Testis (tissue), 3 donors: ENCODE results near the gene UBE2K. TPM values are rescaled to one million over a fixed set of nuclear protein-coding genes. Genes with fewer than 3 reads are reported as not detected.

Experiments
- DNase-seq: peaks from one replicate; pipeline ENCODE4 v3.0.0-alpha.2; 2019
- H3K27ac ChIP-seq, 2 donors: fragments of 200-600 bp; sonication (generic); one replicate each; pipeline ENCODE4 v1.5.1; 2019
- H3K27me3 ChIP-seq: fragments of 200-600 bp; sonication (generic); one replicate; pipeline ENCODE4 v1.5.1; 2019
- H3K36me3 ChIP-seq: fragments of 200-600 bp; sonication (generic); one replicate; pipeline ENCODE4 v1.5.1; 2017; ENCODE audit warnings: low read depth; ENCODE audit errors: missing control alignments
- H3K4me1 ChIP-seq: fragments of 200-600 bp; sonication (generic); one replicate; pipeline ENCODE4 v1.5.1; 2019
- H3K4me3 ChIP-seq, 2 donors: fragments of 200-600 bp; sonication (generic); one replicate each; pipeline ENCODE4 v1.5.1; 2017 to 2019
- H3K9me3 ChIP-seq: fragments of 200-600 bp; sonication (generic); one replicate; pipeline ENCODE4 v1.5.1; 2017
- POLR2A ChIP-seq: fragments of 450-650 bp; IDR thresholded peaks from one replicate; pipeline ENCODE4 v1.6.1; 2017; ENCODE audit warnings: antibody characterized with exemption, mild to moderate bottlenecking, moderate library complexity
- WGBS, 2 donors: methylation state at CpG; one replicate each; pipeline ENCODE4 v1.1.5; 2018; 5-methylcytosine and 5-hydroxymethylcytosine counted together
- intact Hi-C: fragments of 100-400 bp; cut with DNase I; formaldehyde crosslinking; loops from one replicate; pipeline ENCODE4 v1.15.1; 2023; ENCODE audit warnings: low total_unique reads
- polyA plus RNA-seq: library from polyadenylated mRNA; stranded (reverse); fragments of 350-450 nt; fragmentation: Illumina TruSeq; extraction: RNeasy Lipid Tissue Mini Kit (QIAGEN cat#74804); gene quantifications from one replicate; pipeline ENCODE4 v1.2.3, GENCODE V29; 2014; ENCODE audit warnings: low read depth, low replicate concordance; ENCODE audit not compliant: insufficient read depth
- total RNA-seq, 2 donors: library from RNA; depleted of rRNA; stranded (reverse); fragments of >200 nt; gene quantifications; one replicate each; pipeline ENCODE4 v1.2.3, GENCODE V29; 2016
- TF ChIP-seq, protein P1 (sequence below), 3 experiments: fragments of 450-650 bp in 2 of 3; fragments of 200-600 bp in 1 of 3; sonication (generic) in 1 of 3; IDR thresholded peaks; one replicate each; pipeline ENCODE4 v1.5.1; 2016 to 2019; ENCODE audit warnings: antibody characterized with exemption in 3 of 3, mild to moderate bottlenecking in 2 of 3, moderate library complexity in 1 of 3

The UBE2K gene
- total and polyA plus RNA-seq, 3 donors from 2014 or later: 23.0 to 81.8 (median 24.3) TPM

DNA sequence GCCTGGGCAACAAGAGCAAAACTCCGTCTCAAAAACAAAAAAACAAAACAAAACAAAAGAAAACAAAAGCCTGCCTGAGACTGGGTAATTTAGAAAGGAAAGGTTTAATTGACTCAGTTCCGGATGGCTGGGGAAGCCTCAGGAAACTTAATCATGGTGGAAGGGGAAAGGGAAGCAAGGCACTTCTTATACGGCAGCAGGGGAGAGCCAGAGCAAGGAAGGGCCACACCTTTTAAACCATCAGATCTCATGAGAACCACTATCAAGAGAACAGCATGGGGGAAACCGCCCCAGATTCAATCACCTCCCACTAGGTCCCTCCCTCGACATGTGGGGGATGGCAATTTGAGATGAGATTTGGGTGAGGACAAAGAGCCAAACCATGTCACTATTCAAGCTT lies 122.2 kb downstream of the UBE2K start:
- no peaks in the 10 kb centered on the region for H3K27me3 ChIP-seq
- no peaks in the 10 kb centered on the region for H3K9me3 ChIP-seq
- WGBS, 2 donors: 58 to 79% methylated on average over 5 of the region's 5 CpGs
- no peaks in the 10 kb centered on the region for H3K36me3 ChIP-seq
- H3K4me1 ChIP-seq: no peaks in the 10 kb centered on the region
- no peak for DNase-seq
- H3K27ac ChIP-seq: no peak overlapping the region
- intact Hi-C loops: no loop called here
- TF ChIP-seq, protein P1, sequence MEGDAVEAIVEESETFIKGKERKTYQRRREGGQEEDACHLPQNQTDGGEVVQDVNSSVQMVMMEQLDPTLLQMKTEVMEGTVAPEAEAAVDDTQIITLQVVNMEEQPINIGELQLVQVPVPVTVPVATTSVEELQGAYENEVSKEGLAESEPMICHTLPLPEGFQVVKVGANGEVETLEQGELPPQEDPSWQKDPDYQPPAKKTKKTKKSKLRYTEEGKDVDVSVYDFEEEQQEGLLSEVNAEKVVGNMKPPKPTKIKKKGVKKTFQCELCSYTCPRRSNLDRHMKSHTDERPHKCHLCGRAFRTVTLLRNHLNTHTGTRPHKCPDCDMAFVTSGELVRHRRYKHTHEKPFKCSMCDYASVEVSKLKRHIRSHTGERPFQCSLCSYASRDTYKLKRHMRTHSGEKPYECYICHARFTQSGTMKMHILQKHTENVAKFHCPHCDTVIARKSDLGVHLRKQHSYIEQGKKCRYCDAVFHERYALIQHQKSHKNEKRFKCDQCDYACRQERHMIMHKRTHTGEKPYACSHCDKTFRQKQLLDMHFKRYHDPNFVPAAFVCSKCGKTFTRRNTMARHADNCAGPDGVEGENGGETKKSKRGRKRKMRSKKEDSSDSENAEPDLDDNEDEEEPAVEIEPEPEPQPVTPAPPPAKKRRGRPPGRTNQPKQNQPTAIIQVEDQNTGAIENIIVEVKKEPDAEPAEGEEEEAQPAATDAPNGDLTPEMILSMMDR (IDR thresholded peaks at IDR 0.05): no peak
- no peak for TF ChIP-seq POLR2A
- H3K4me3 ChIP-seq: no peak overlapping the region

DNA sequence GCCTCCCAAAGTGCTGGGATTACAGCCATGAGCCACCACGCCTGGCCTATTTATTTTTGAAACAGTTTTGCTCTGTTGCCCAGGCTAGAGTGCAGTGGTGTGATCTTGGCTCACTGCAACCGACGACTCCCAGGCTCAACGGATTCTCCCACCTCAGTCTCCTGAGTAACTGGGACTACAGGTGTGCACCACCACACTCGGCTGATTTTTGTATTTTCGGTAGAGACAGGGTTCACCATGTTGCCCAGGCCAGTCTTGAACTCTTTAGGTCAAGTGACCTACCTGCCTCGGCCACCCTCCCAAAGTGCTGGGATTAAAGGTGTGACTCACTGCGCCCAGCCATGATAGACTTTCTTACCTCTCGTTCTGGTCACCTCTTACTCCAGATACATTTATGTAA lies 124.0 kb downstream of the UBE2K start:
- H3K27ac ChIP-seq: no peak overlapping the region
- 92 to 97% methylated on average over 9 of the region's 9 CpGs for WGBS, 2 donors
- no peaks in the 10 kb centered on the region for H3K36me3 ChIP-seq
- H3K4me3 ChIP-seq: no peak overlapping the region
- no peak for DNase-seq
- H3K27me3 ChIP-seq: no peaks in the 10 kb centered on the region
- intact Hi-C loops: no loop called here
- H3K4me1 ChIP-seq: no peaks in the 10 kb centered on the region
- no peaks in the 10 kb centered on the region for H3K9me3 ChIP-seq
- TF ChIP-seq, protein P1 (IDR thresholded peaks at IDR 0.05): no peak
- no peak for TF ChIP-seq POLR2A

DNA sequence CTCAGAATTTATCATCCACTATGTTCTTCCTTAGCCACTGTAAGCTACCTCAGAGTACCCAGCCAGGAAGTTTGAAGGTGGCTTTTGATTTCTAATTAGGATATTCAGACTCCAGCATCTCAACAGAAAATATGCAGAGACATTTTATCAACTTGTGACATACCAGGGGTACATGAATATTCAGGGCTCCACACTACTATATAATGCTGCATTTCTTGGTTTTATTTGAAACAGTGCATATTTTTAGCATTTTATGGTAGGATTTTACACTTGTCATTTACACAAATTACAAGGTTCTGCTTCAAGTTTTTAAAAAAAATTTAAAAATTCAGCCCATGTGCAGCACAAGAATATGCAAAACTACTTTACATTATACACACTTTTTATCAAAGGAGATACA lies 124.7 kb downstream of the UBE2K start:
- H3K27ac ChIP-seq: no peak overlapping the region
- no peaks in the 10 kb centered on the region for H3K36me3 ChIP-seq
- TF ChIP-seq, protein P1 (IDR thresholded peaks at IDR 0.05): no peak
- no peak for TF ChIP-seq POLR2A
- H3K4me1 ChIP-seq: no peaks in the 10 kb centered on the region
- H3K9me3 ChIP-seq: no peaks in the 10 kb centered on the region
- no peak overlapping the region for H3K4me3 ChIP-seq
- DNase-seq: no peak
- intact Hi-C loops: no loop called here
- H3K27me3 ChIP-seq: no peaks in the 10 kb centered on the region

DNA sequence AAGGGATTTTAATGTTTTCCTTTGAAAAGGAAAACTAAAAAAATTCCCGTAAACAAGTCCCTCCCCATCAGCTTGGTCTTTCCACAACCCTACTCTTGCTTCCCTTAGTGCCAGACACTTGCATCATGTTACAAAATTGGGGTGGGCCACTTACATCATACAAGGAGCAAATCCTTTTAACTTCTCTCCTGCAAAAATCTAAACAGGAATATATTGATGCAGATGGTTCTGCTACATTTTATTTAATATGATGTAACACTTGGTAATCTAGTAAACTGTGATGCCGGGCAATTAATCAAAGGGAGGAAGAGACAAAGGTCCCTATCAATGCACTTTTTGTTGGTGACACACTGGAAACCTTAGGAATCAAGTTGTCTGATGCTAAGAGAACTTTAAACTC lies 125.3 kb downstream of the UBE2K start:
- no peak overlapping the region for H3K4me3 ChIP-seq
- WGBS, 2 donors: 63 to 69% methylated on average over 2 of the region's 2 CpGs
- no peak for TF ChIP-seq POLR2A
- no peaks in the 10 kb centered on the region for H3K27me3 ChIP-seq
- no peak for DNase-seq
- H3K36me3 ChIP-seq: no peaks in the 10 kb centered on the region
- H3K9me3 ChIP-seq: no peaks in the 10 kb centered on the region
- no peaks in the 10 kb centered on the region for H3K4me1 ChIP-seq
- intact Hi-C loops: no loop called here
- H3K27ac ChIP-seq: no peak overlapping the region

DNA sequence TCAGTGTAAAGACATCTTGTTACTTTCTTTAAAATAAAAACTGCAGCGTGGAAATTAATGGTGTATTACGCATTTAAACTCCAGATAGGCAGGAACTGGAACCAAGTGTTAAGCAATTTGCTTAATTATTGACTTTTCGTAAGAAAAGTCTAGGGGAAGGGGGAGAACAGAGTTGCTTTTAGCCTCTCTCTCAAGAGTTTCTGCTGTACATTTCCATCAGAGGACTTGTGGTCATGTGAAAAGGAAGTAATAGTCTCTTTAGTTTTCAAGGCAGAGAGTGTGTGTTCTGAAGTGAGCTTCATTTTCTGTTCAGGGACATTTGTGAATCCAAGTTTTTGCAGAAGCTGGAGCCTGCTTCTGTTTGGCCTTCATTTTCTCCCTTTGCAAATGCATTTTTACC lies 127.2 kb downstream of the UBE2K start:
- no peak for DNase-seq
- H3K27me3 ChIP-seq: no peaks in the 10 kb centered on the region
- no peak for TF ChIP-seq POLR2A
- TF ChIP-seq, protein P1 (IDR thresholded peaks at IDR 0.05): no peak
- no peaks in the 10 kb centered on the region for H3K36me3 ChIP-seq
- H3K4me3 ChIP-seq: no peak overlapping the region
- H3K4me1 ChIP-seq: no peaks in the 10 kb centered on the region
- 89 to 90% methylated on average over 3 of the region's 3 CpGs for WGBS, 2 donors
- intact Hi-C loops: no loop called here
- H3K27ac ChIP-seq: no peak overlapping the region
- no peaks in the 10 kb centered on the region for H3K9me3 ChIP-seq
